SK-N-SH treated with all-trans-retinoic acid at 6 μM for 48 hours (cell line): ENCODE data around the gene TPSD1.

Source experiments
- ARNTL ChIP-seq: fragments of 450-650 bp; formaldehyde crosslinking; IDR thresholded peaks from 2 replicates; pipeline ENCODE4 v1.5.0; 2020; ENCODE audit warnings: low read depth, mild to moderate bottlenecking, moderate library complexity, borderline replicate concordance
- CSDC2 ChIP-seq: fragments of 250-450 bp; sonication (Bioruptor Pico); IDR thresholded peaks from 2 replicates; pipeline ENCODE4 v1.5.0; 2020; ENCODE audit warnings: mild to moderate bottlenecking, moderate library complexity
- ESRRG ChIP-seq: fragments of 250-450 bp; sonication (Bioruptor Pico); IDR thresholded peaks from 2 replicates; pipeline ENCODE4 v1.6.1; 2021; ENCODE audit warnings: mild to moderate bottlenecking
- OSR1 ChIP-seq: fragments of 250-450 bp; sonication (Bioruptor Pico); IDR thresholded peaks from 2 replicates; pipeline ENCODE4 v1.8.0; 2022; ENCODE audit warnings: moderate library complexity, mild to moderate bottlenecking, inconsistent platforms
- RARB ChIP-seq: fragments of 250-450 bp; sonication (Bioruptor Pico); IDR thresholded peaks from 2 replicates; pipeline ENCODE4 v1.8.0; 2021; ENCODE audit warnings: mild to moderate bottlenecking, moderate library complexity
- SNAI2 ChIP-seq: fragments of 250-450 bp; sonication (Bioruptor Pico); IDR thresholded peaks from 2 replicates; pipeline ENCODE4 v1.5.0; 2020; ENCODE audit warnings: mild to moderate bottlenecking, moderate library complexity
- ZFP3 ChIP-seq: fragments of 250-450 bp; sonication (Bioruptor Pico); IDR thresholded peaks from 2 replicates; pipeline ENCODE4 v1.5.0; 2020; ENCODE audit warnings: mild to moderate bottlenecking, moderate library complexity
- ZNF565 ChIP-seq: fragments of 450-650 bp; formaldehyde crosslinking; conservative IDR thresholded peaks from 2 replicates; pipeline ENCODE4 v1.5.0; 2020; ENCODE audit warnings: low read depth, mild to moderate bottlenecking, moderate library complexity
- TF ChIP-seq, protein P1 (sequence below): fragments of 250-450 bp; sonication (Bioruptor Pico); IDR thresholded peaks from 2 replicates; pipeline ENCODE4 v1.8.0; 2020; ENCODE audit warnings: mild to moderate bottlenecking, moderate library complexity, borderline replicate concordance

DNA sequence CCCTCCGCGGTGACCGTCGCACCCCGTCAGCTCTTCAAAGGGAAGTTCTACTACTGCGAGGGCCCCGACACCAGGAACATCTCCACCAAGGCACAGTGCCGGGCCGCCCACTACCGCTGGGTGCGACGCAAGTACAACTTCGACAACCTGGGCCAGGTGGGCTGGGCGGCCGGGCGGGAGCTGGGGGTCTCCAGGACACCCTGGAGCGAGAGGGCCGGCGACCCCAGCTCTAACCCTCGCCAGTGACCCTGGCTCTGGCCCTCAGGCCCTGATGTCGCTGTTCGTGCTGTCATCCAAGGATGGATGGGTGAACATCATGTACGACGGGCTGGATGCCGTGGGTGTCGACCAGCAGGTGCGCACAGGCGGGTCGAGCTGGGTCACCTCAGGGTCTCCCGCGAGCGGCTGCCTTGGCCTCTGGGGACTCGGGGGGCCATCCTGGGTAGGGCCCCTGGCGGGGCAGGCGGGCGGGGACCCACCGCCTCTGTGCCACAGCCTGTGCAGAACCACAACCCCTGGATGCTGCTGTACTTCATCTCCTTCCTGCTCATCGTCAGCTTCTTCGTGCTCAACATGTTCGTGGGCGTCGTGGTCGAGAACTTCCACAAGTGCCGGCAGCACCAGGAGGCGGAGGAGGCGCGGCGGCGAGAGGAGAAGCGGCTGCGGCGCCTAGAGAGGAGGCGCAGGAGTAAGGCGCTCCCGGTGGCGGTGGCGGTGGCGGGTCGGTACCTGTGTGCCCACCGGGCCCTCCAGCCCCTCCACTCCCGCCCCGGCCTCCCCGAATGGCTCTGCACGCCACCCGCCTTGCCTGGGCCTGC, 44.2 kb upstream of the TPSD1 start:
- TF ChIP-seq CSDC2 (CRISPR knock-in tag) (no peak), ZNF565 (CRISPR knock-in tag) (no peak), OSR1 (CRISPR knock-in tag) (no peak), ZFP3 (no peak), SNAI2 (no peak), RARB (CRISPR knock-in tag) (no peak), ESRRG (CRISPR knock-in tag) (no peak), ARNTL (CRISPR knock-in tag) (no peak)
- TF ChIP-seq, protein P1, sequence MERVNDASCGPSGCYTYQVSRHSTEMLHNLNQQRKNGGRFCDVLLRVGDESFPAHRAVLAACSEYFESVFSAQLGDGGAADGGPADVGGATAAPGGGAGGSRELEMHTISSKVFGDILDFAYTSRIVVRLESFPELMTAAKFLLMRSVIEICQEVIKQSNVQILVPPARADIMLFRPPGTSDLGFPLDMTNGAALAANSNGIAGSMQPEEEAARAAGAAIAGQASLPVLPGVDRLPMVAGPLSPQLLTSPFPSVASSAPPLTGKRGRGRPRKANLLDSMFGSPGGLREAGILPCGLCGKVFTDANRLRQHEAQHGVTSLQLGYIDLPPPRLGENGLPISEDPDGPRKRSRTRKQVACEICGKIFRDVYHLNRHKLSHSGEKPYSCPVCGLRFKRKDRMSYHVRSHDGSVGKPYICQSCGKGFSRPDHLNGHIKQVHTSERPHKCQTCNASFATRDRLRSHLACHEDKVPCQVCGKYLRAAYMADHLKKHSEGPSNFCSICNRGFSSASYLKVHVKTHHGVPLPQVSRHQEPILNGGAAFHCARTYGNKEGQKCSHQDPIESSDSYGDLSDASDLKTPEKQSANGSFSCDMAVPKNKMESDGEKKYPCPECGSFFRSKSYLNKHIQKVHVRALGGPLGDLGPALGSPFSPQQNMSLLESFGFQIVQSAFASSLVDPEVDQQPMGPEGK (CRISPR knock-in tag): no peak
